ENCODE measurements around the gene PITPNC1.
"Not testable (repeated sequence)": the region's sequence is repeated elsewhere in the genome, so short reads cannot be mapped to it uniquely, and the experiment has no call there.

PITPNC1 gene

GRCh38 chr17:67557921-67558320 lies 180.8 kb downstream of the PITPNC1 start:
- no peak for DNase-seq

GRCh38 chr17:67558740-67559380 lies 181.8 kb downstream of the PITPNC1 start:
- no peak for DNase-seq

- DNase-seq: no peak
Measured at GRCh38 chr17:67559381-67559966, 182.4 kb downstream of the PITPNC1 start.

- no peak for DNase-seq
Measured at GRCh38 chr17:67562005-67562404, 184.9 kb downstream of the PITPNC1 start.

GRCh38 chr17:67563692-67564228 lies 186.7 kb downstream of the PITPNC1 start:
- no peak for DNase-seq

GRCh38 chr17:67565068-67565467 lies 188.0 kb downstream of the PITPNC1 start:
- no peak for DNase-seq

- no peak for DNase-seq
Measured at GRCh38 chr17:67566656-67567055, 189.6 kb downstream of the PITPNC1 start.

- no peak for DNase-seq
Measured at GRCh38 chr17:67569015-67569451, 192.0 kb downstream of the PITPNC1 start.

GRCh38 chr17:67569873-67570272 lies 192.8 kb downstream of the PITPNC1 start:
- DNase-seq: peak in 1 of 2 donors; percentile 25

- DNase-seq: no peak
Measured at GRCh38 chr17:67570797-67571196, 193.7 kb downstream of the PITPNC1 start.

- no peak for DNase-seq
Measured at GRCh38 chr17:67571478-67571877, 194.4 kb downstream of the PITPNC1 start.

GRCh38 chr17:67573987-67574657 lies 197.0 kb downstream of the PITPNC1 start:
- DNase-seq: no peak

- DNase-seq: no peak
Measured at GRCh38 chr17:67574658-67575293, 197.7 kb downstream of the PITPNC1 start.

GRCh38 chr17:67575325-67575724 lies 198.2 kb downstream of the PITPNC1 start:
- no peak for DNase-seq

- no peak for DNase-seq
Measured at GRCh38 chr17:67576471-67577115, 199.5 kb downstream of the PITPNC1 start.

GRCh38 chr17:67577429-67578141 lies 200.5 kb downstream of the PITPNC1 start:
- no peak for DNase-seq

GRCh38 chr17:67578142-67578457 lies 201.0 kb downstream of the PITPNC1 start:
- no peak for DNase-seq

- not testable (repeated sequence) for DNase-seq
Measured at GRCh38 chr17:67578679-67579405, 201.8 kb downstream of the PITPNC1 start.

- DNase-seq: no peak
Measured at GRCh38 chr17:67582673-67583081, 205.6 kb downstream of the PITPNC1 start.

- no peak for DNase-seq
Measured at GRCh38 chr17:67585077-67585602, 208.1 kb downstream of the PITPNC1 start.

- no peak for DNase-seq
Measured at GRCh38 chr17:67588326-67588725, 211.2 kb downstream of the PITPNC1 start.

Measured in CD4-positive, alpha-beta T cell treated with Interleukin-4 for 1 hour (primary cell).